Bronchial epithelial cell (primary cell): ENCODE measurements around the gene HOXD4. TPM values are rescaled to one million over a fixed set of nuclear protein-coding genes. Genes with fewer than 3 reads are reported as not detected.

Experiments used
- DNase-seq: peaks from one replicate; pipeline ENCODE4 v3.0.0-alpha.2; 2010; ENCODE audit warnings: low read depth
- FAIRE-seq: peaks from 2 replicates; lab custom pipeline; 2011; peaks lifted over from hg19 to GRCh38; lab: Jason Lieb, UNC
- H3K27me3 ChIP-seq: 2 replicates; pipeline ENCODE4 v1.5.1; 2011; ENCODE audit warnings: low read length; ENCODE audit not compliant: control insufficient read depth, insufficient read depth
- H3K36me3 ChIP-seq: 2 replicates; pipeline ENCODE4 v1.5.1; 2011; ENCODE audit warnings: low read length; ENCODE audit not compliant: control insufficient read depth, insufficient read depth
- H3K4me3 ChIP-seq: 2 replicates; pipeline ENCODE4 v1.5.1; 2011; ENCODE audit warnings: mild to moderate bottlenecking, low read depth, low read length, control low read depth
- total RNA-seq: library from RNA; depleted of rRNA; stranded (reverse); fragments of >200 nt; gene quantifications from 2 replicates; pipeline ENCODE4 v1.2.1, GENCODE V29; 2014
- TF ChIP-seq, protein P1 (sequence below): IDR thresholded peaks from 2 replicates; pipeline ENCODE4 v1.5.1; 2011; ENCODE audit warnings: mild to moderate bottlenecking, moderate library complexity, low read length, control low read depth, inconsistent platforms; ENCODE audit not compliant: insufficient read depth, severe bottlenecking

HOXD4 gene
- total RNA-seq, 1 donor from 2014 or later: not detected

DNA sequence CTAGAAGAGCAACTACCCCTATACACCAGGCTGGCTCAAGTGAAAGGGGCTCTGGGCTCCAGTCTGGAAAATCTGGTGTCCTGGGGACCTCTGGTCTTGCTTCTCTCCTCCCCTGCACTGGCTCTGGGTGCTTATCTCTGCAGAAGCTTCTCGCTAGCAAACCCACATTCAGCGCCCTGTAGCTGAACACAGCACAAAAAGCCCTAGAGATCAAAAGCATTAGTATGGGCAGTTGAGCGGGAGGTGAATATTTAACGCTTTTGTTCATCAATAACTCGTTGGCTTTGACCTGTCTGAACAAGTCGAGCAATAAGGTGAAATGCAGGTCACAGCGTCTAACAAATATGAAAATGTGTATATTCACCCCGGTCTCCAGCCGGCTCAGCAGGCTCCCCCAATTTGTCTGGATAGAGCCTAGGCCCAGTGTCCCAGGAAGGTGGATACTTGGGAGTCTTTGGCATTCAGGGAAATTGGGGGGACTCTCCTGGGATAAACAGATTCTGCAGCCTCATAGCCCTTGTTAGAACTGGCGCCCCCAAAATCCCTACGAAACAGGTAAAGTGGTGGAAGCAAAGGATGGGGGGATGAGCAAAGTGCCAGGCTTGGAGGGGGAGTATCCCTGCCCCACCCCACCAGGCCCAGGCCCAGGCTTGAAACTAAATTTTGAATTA lies 2.5 kb upstream of the HOXD4 start:
- no peaks in the 10 kb centered on the region for H3K36me3 ChIP-seq

DNA sequence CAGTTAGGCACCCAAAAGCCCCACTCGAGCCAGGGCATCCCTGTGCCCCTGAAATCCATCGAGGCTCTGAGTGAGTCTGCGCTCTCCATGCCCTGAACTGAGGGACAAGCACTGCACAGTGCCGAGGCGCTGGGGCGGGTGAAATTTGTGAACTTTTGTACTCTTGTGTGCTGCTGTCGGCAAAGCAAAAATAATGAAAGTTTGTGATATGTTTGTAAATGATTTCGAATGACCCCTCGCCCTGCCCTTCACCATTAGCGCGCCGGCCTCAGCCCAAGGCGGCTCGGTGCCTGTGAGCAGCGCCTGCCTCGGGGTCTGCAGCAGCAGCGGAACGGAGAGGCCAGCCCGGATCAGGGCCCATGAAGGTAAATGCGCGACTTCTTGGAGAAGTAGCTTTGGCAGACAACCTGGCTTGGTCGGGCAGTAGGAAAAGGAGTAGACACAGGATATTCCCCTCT lies 1.8 kb upstream of the HOXD4 start:
- peaks cover 76% of the 10 kb centered on the region for H3K27me3 ChIP-seq
- FAIRE-seq: no peak
- no peak for DNase-seq
- TF ChIP-seq, protein P1, sequence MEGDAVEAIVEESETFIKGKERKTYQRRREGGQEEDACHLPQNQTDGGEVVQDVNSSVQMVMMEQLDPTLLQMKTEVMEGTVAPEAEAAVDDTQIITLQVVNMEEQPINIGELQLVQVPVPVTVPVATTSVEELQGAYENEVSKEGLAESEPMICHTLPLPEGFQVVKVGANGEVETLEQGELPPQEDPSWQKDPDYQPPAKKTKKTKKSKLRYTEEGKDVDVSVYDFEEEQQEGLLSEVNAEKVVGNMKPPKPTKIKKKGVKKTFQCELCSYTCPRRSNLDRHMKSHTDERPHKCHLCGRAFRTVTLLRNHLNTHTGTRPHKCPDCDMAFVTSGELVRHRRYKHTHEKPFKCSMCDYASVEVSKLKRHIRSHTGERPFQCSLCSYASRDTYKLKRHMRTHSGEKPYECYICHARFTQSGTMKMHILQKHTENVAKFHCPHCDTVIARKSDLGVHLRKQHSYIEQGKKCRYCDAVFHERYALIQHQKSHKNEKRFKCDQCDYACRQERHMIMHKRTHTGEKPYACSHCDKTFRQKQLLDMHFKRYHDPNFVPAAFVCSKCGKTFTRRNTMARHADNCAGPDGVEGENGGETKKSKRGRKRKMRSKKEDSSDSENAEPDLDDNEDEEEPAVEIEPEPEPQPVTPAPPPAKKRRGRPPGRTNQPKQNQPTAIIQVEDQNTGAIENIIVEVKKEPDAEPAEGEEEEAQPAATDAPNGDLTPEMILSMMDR: no peak
- H3K4me3 ChIP-seq: no peak overlapping the region
- H3K36me3 ChIP-seq: no peaks in the 10 kb centered on the region

More for the DNA sequence above, 2.5 kb upstream of the HOXD4 start:
- DNase-seq (no peak), FAIRE-seq (no peak)
- peaks cover 74% of the 10 kb centered on the region for H3K27me3 ChIP-seq
- TF ChIP-seq, protein P1: no peak
- no peak overlapping the region for H3K4me3 ChIP-seq

DNA sequence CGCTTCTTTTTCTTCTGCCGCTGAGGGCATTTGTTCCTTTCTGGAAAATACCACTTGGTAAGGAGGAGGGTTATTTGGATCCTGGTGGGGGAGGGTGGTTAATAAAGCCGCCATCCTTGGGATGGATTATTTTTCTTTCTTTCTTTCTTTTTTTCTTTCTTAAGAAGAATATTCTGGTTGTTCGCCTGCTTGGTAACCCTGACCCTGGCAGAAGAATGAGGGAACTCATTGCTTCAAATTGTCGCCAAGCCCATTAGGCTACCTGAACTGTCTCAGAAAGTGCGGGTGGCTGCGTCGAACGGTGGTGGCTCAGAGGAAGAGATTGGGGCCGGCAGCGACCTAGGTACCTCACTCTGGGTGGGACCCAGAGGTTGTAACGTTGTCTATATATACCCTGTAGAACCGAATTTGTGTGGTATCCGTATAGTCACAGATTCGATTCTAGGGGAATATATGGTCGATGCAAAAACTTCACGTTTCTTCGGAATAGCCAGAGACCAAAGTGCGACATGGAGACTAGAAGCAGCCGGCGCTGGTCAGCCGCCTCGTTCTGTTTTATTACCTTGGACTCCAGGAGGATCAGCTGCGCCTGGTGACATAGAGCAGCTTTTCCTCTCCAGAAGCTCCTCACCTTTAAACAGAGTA lies 1.3 kb upstream of the HOXD4 start:
- TF ChIP-seq, protein P1: no peak
- FAIRE-seq: no peak
- no peak overlapping the region for H3K4me3 ChIP-seq
- no peaks in the 10 kb centered on the region for H3K36me3 ChIP-seq
- DNase-seq: no peak
- H3K27me3 ChIP-seq: peaks cover 77% of the 10 kb centered on the region

DNA sequence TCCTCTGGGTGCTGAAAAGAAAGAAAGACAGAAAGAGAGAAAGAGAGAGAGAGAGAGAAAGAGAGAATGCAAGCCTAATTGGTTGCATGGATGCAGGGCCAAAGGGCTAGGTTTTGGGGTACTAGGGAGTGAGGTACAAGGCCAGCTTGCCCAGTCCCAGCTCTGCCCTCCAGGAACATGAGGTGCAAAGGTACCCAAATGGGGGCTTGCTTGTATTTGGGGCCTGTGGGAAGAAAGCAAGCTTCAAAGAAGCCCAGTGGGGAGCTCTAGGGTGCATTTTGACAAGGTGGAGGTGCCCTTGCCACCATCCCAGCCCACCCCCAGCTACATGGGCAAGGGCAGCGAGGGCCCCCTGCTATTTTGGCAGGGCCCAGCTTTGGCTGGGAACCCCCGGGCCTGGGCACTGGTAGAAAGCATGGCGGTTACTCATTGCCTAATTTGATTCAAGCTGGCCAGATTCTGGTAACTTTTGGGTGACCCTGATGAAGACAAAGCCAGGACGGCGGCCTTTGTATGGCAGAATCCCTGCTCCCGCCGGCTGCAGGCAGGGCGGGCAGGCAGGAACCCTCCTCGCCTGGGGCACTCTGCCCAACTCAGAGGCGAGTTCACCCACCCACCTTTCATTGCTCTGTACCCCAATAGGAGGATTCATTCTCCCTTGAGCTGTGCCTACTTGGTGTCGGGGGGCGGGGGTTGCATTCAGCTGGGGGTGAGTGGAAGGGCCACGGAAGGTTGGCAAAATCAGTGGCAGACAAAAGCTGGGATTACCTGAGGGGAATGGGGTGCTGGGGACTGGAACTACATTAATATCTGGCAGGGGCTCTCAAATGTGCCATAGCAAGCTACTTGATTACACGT lies 537 bp upstream of the HOXD4 start:
- TF ChIP-seq, protein P1: no peak
- FAIRE-seq (no peak), DNase-seq (no peak)
- H3K4me3 ChIP-seq: no peak overlapping the region
- peaks cover 75% of the 10 kb centered on the region for H3K27me3 ChIP-seq
- H3K36me3 ChIP-seq: no peaks in the 10 kb centered on the region

DNA sequence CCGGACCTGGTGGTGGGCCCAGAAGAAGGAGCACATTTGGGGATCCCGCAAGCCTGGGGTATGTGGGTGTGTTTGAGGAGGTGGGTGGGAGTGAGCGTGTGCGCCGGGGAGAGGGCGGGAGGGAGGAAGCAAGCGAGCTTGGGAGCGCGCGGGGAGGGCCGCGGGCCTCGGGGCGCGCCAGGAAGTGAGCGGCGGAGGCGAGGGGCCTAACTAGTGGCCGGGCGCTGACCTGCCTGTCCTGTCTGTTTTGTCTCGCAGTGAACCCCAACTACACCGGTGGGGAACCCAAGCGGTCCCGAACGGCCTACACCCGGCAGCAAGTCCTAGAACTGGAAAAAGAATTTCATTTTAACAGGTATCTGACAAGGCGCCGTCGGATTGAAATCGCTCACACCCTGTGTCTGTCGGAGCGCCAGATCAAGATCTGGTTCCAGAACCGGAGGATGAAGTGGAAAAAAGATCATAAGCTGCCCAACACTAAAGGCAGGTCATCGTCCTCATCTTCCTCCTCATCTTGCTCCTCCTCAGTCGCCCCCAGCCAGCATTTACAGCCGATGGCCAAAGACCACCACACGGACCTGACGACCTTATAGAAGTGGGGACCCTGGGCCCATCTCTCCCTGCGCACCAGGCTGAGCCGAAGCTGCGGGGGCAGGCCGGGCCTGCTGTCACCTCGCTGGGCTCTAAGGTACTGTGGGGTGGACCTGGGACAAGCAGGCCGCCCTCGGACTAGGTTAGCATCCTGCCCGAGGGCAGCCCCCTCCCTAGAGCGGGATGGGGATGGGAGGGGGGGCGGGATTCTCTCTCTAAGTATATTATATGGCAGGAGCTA lies 1.2 kb downstream of the HOXD4 start:
- TF ChIP-seq, protein P1: no peak
- Histone ChIP-seq H3K36me3 (no peaks in the 10 kb centered on the region), H3K4me3 (no peak overlapping the region), H3K27me3 (peaks cover 74% of the 10 kb centered on the region)
- FAIRE-seq: no peak
- DNase-seq: no peak
